SK-N-SH (cell line): ENCODE measurements around the gene RREB1. TPM values are rescaled to one million over a fixed set of nuclear protein-coding genes. Genes with fewer than 3 reads are reported as not detected.

Experiments
- CTCF ChIA-PET: fragments of 300-600, 350-600 bp; formaldehyde crosslinking; extraction: SDS; loops from one replicate; lab custom pipeline; 2021; lab: Yijun Ruan, JAX
- POLR2A ChIA-PET: fragments of 350-600 bp; sonication (Branson Sonifier 250); formaldehyde crosslinking; extraction: SDS; loops from one replicate; lab custom pipeline; 2020; ENCODE audit warnings: antibody characterized with exemption, inconsistent platforms; lab: Yijun Ruan, JAX
- DNase-seq: peaks from one replicate; pipeline ENCODE4 v3.0.0; 2012
- H2AFZ ChIP-seq: fragments of 200-600 bp; sonication (generic); 2 replicates; pipeline ENCODE4 v1.8.1; 2016; ENCODE audit warnings: antibody characterized with exemption, mild to moderate bottlenecking, low read depth
- H3F3A ChIP-seq: fragments of 200-600 bp; sonication (generic); replicated peaks from 2 replicates; pipeline ENCODE3; 2016; ENCODE audit warnings: antibody characterized with exemption, mild to moderate bottlenecking; ENCODE audit not compliant: insufficient read depth
- H3K27ac ChIP-seq, 2 experiments: fragments of 200-500 bp in 1 of 2; fragments of 200-600 bp in 1 of 2; sonication (Bioruptor generic) in 1 of 2; sonication (generic), shearing (Covaris generic) in 1 of 2; 2 replicates each; pipeline versions ENCODE4 v1.5.1 to v1.6.1; 2014 to 2016; ENCODE audit warnings: low read depth in 2 of 2, inconsistent platforms in 1 of 2, low read length in 1 of 2, mild to moderate bottlenecking in 1 of 2, mixed read lengths in 1 of 2
- H3K27me3 ChIP-seq: fragments of 200-600 bp; sonication (generic), shearing (Covaris generic); 2 replicates; pipeline ENCODE4 v1.6.1; 2016; ENCODE audit warnings: mixed run types; ENCODE audit not compliant: insufficient read depth
- H3K36me3 ChIP-seq, 2 experiments: fragments of 200-500 bp in 1 of 2; fragments of 200-600 bp in 1 of 2; sonication (Bioruptor generic) in 1 of 2; sonication (generic) in 1 of 2; replicated peaks in 1 of 2; 2 replicates each; pipeline versions ENCODE3 to v1.5.1; 2014 to 2016; ENCODE audit warnings: low read length in 1 of 2, mild to moderate bottlenecking in 1 of 2; ENCODE audit not compliant: insufficient read depth in 2 of 2, control insufficient read depth in 1 of 2
- H3K4me1 ChIP-seq, 2 experiments: fragments of 200-500 bp in 1 of 2; fragments of 200-600 bp in 1 of 2; sonication (Bioruptor generic) in 1 of 2; sonication (generic), shearing (Covaris generic) in 1 of 2; 2 replicates each; pipeline versions ENCODE4 v1.5.1 to v1.6.1; 2014 to 2016; ENCODE audit warnings: low read depth in 1 of 2, low read length in 1 of 2, mixed run types in 1 of 2; ENCODE audit not compliant: insufficient read depth in 2 of 2, control insufficient read depth in 1 of 2
- H3K4me2 ChIP-seq: fragments of 200-600 bp; sonication (generic), shearing (Covaris generic); 2 replicates; pipeline ENCODE4 v1.6.1; 2017; ENCODE audit warnings: mixed run types
- H3K4me3 ChIP-seq, 2 experiments: fragments of 200-500 bp in 1 of 2; fragments of 200-600 bp in 1 of 2; sonication (Bioruptor generic) in 1 of 2; sonication (generic), shearing (Covaris generic) in 1 of 2; 2 replicates each; pipeline versions ENCODE4 v1.5.1 to v1.8.1; 2014 to 2016; ENCODE audit warnings: low read depth in 2 of 2, inconsistent platforms in 1 of 2, low read length in 1 of 2, mild to moderate bottlenecking in 1 of 2, mixed read lengths in 1 of 2, moderate library complexity in 1 of 2
- H3K79me2 ChIP-seq: fragments of 200-600 bp; sonication (generic); 2 replicates; pipeline ENCODE4 v1.8.1; 2017; ENCODE audit warnings: mild to moderate bottlenecking; ENCODE audit not compliant: insufficient read depth
- H3K9ac ChIP-seq: fragments of 200-600 bp; sonication (generic); 2 replicates; pipeline ENCODE4 v1.6.1; 2017; ENCODE audit warnings: mixed run types
- H3K9me2 ChIP-seq: fragments of 200-600 bp; sonication (generic); 2 replicates; pipeline ENCODE4 v1.6.1; 2017; ENCODE audit warnings: mixed run types
- H3K9me3 ChIP-seq: fragments of 200-600 bp; sonication (generic); 2 replicates; pipeline ENCODE4 v1.6.1; 2017; ENCODE audit warnings: mixed run types, mild to moderate bottlenecking, moderate library complexity
- H4K20me1 ChIP-seq: fragments of 200-600 bp; sonication (generic); 2 replicates; pipeline ENCODE4 v1.6.1; 2017; ENCODE audit warnings: mild to moderate bottlenecking, mixed run types; ENCODE audit not compliant: insufficient read depth
- ELF1 ChIP-seq: IDR thresholded peaks from 2 replicates; pipeline ENCODE4 v1.4.0; 2012
- JUND ChIP-seq: IDR thresholded peaks from 2 replicates; pipeline ENCODE4 v1.4.0; 2012
- MEF2A ChIP-seq: IDR thresholded peaks from 2 replicates; pipeline ENCODE4 v1.4.0; 2012; ENCODE audit warnings: low read depth, borderline replicate concordance
- MXI1 ChIP-seq: IDR thresholded peaks from 2 replicates; pipeline ENCODE4 v1.6.1; 2012; ENCODE audit warnings: mild to moderate bottlenecking, low read depth, low read length, improper control_type of control experiment
- PBX3 ChIP-seq: IDR thresholded peaks from 2 replicates; pipeline ENCODE4; 2012
- RCOR1 ChIP-seq: fragments of 150-350 bp; IDR thresholded peaks from 2 replicates; pipeline ENCODE4 v1.6.1; 2017; ENCODE audit warnings: antibody characterized with exemption, low read length
- SMC3 ChIP-seq: IDR thresholded peaks from 2 replicates; pipeline ENCODE4 v1.6.1; 2012; ENCODE audit warnings: low read depth, low read length, improper control_type of control experiment
- TAF1 ChIP-seq: IDR thresholded peaks from 2 replicates; pipeline ENCODE4 v1.6.1; 2012; ENCODE audit warnings: low read depth, mild to moderate bottlenecking, low read length, moderate library complexity, borderline replicate concordance
- USF2 ChIP-seq: fragments of 150-350 bp; IDR thresholded peaks from 2 replicates; pipeline ENCODE4 v1.6.1; 2017; ENCODE audit warnings: antibody characterized with exemption, low read length, low read depth, borderline replicate concordance
- YY1 ChIP-seq: IDR thresholded peaks from 2 replicates; pipeline ENCODE4 v1.4.0; 2012; ENCODE audit warnings: low read depth, mild to moderate bottlenecking
- WGBS: methylation state at CpG from one replicate; pipeline ENCODE4 v1.1.6; 2017; ENCODE audit warnings: low lambda C conversion rate; 5-methylcytosine and 5-hydroxymethylcytosine counted together
- polyA plus RNA-seq, 3 experiments: library from polyadenylated mRNA; depleted of rRNA; stranded (reverse); fragments of >200 nt; gene quantifications; 2 replicates each; pipeline ENCODE4 v1.2.3, GENCODE V29; 2012
- TF ChIP-seq, protein P1 (sequence below): fragments of 200-600 bp; sonication (generic); IDR thresholded peaks from 2 replicates; pipeline ENCODE4 v1.6.1; 2017; ENCODE audit warnings: antibody characterized with exemption, mild to moderate bottlenecking, moderate library complexity
- TF ChIP-seq, protein P2 (sequence below): IDR thresholded peaks from 2 replicates; pipeline ENCODE4 v1.6.1; 2012; ENCODE audit warnings: mild to moderate bottlenecking, low read depth, low read length, moderate library complexity
- TF ChIP-seq, protein P3 (sequence below): IDR thresholded peaks from 2 replicates; pipeline ENCODE4 v1.4.0; 2012; ENCODE audit warnings: low read depth, borderline replicate concordance
- TF ChIP-seq, protein P4 (sequence below): IDR thresholded peaks from 2 replicates; pipeline ENCODE4 v1.4.0; 2012; ENCODE audit warnings: low read depth, borderline replicate concordance
- TF ChIP-seq, protein P5 (sequence below): IDR thresholded peaks from 2 replicates; pipeline ENCODE4 v1.4.0; 2012; ENCODE audit warnings: low read depth

RREB1 gene
- polyA plus RNA-seq, 1 of the 3 experiments (the other 2 are of a cell fraction): 2.0 TPM

DNA sequence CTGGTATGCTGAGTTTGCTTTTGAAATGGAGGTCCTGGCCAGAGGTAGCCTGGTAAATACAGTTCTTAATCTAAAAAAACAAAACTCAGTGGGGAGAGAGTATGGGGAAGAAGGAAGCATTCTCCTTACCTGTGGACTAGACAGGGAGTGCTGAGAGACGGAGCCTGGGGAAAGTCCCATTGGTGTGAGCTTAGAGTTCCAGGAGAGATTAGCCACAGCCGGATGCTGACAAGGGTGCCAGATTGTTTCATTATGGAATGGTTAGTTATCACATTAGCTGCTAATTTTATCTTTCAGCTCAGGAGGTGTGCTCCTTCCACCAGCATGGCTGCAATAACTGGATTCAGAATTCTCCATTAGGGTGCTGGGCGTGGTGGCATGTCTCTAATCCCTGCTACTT lies 75.9 kb downstream of the RREB1 start:
- Histone ChIP-seq H3K79me2 (peaks cover 24% of the 10 kb centered on the region), H3K27ac (no peak overlapping the region), H3K36me3 (peaks cover 22 to 37% of the 10 kb centered on the region in 2 experiments), H3K4me1 (no peaks in the 10 kb centered on the region), H3K4me3 (no peak overlapping the region), H3F3A (no peaks in the 10 kb centered on the region), H3K9ac (no peak overlapping the region), H3K9me2 (no peaks in the 10 kb centered on the region), H4K20me1 (no peaks in the 10 kb centered on the region), H3K27me3 (no peaks in the 10 kb centered on the region), H2AFZ (no peak overlapping the region), H3K4me2 (no peak overlapping the region), H3K9me3 (no peaks in the 10 kb centered on the region)
- TF ChIP-seq PBX3 (no peak), USF2 (no peak), SMC3 (no peak), MXI1 (no peak), TAF1 (no peak)
- TF ChIP-seq, protein P1, sequence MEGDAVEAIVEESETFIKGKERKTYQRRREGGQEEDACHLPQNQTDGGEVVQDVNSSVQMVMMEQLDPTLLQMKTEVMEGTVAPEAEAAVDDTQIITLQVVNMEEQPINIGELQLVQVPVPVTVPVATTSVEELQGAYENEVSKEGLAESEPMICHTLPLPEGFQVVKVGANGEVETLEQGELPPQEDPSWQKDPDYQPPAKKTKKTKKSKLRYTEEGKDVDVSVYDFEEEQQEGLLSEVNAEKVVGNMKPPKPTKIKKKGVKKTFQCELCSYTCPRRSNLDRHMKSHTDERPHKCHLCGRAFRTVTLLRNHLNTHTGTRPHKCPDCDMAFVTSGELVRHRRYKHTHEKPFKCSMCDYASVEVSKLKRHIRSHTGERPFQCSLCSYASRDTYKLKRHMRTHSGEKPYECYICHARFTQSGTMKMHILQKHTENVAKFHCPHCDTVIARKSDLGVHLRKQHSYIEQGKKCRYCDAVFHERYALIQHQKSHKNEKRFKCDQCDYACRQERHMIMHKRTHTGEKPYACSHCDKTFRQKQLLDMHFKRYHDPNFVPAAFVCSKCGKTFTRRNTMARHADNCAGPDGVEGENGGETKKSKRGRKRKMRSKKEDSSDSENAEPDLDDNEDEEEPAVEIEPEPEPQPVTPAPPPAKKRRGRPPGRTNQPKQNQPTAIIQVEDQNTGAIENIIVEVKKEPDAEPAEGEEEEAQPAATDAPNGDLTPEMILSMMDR: no peak
- TF ChIP-seq, protein P2, sequence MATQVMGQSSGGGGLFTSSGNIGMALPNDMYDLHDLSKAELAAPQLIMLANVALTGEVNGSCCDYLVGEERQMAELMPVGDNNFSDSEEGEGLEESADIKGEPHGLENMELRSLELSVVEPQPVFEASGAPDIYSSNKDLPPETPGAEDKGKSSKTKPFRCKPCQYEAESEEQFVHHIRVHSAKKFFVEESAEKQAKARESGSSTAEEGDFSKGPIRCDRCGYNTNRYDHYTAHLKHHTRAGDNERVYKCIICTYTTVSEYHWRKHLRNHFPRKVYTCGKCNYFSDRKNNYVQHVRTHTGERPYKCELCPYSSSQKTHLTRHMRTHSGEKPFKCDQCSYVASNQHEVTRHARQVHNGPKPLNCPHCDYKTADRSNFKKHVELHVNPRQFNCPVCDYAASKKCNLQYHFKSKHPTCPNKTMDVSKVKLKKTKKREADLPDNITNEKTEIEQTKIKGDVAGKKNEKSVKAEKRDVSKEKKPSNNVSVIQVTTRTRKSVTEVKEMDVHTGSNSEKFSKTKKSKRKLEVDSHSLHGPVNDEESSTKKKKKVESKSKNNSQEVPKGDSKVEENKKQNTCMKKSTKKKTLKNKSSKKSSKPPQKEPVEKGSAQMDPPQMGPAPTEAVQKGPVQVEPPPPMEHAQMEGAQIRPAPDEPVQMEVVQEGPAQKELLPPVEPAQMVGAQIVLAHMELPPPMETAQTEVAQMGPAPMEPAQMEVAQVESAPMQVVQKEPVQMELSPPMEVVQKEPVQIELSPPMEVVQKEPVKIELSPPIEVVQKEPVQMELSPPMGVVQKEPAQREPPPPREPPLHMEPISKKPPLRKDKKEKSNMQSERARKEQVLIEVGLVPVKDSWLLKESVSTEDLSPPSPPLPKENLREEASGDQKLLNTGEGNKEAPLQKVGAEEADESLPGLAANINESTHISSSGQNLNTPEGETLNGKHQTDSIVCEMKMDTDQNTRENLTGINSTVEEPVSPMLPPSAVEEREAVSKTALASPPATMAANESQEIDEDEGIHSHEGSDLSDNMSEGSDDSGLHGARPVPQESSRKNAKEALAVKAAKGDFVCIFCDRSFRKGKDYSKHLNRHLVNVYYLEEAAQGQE: no peak
- WGBS: 67% methylated on average over 3 of the region's 3 CpGs
- CTCF ChIA-PET: no interaction called here
- POLR2A ChIA-PET: no interaction called here
- DNase-seq: no peak

DNA sequence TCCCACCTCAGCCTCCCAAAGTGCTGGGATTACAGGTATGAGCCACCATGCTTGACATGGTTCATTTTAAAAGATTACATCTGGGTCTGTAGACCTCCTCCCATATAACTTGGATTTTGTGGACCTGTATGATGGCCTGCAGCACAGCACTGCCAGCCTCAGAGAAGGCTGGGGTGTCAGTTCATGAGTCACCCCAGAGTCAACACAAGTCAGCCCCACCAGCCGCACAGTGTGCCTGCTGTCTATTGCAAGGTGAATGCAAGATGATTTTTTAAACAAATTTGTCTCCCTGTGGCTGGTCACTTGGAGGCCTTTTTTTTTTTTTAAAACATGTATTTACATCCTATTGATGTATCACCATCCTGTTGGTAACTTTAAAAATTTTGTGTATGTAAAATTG lies 76.7 kb downstream of the RREB1 start:
- ChIA-PET POLR2A (no interaction called here), CTCF (no interaction called here)
- H3K4me2 ChIP-seq: no peak overlapping the region
- H4K20me1 ChIP-seq: no peaks in the 10 kb centered on the region
- H3K9me3 ChIP-seq: no peaks in the 10 kb centered on the region
- no peak for DNase-seq
- TF ChIP-seq YY1 (no peak), ELF1 (no peak), SMC3 (no peak), RCOR1 (no peak), MEF2A (no peak), JUND (no peak)
- TF ChIP-seq, protein P3, sequence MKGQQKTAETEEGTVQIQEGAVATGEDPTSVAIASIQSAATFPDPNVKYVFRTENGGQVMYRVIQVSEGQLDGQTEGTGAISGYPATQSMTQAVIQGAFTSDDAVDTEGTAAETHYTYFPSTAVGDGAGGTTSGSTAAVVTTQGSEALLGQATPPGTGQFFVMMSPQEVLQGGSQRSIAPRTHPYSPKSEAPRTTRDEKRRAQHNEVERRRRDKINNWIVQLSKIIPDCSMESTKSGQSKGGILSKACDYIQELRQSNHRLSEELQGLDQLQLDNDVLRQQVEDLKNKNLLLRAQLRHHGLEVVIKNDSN: no peak
- TF ChIP-seq, protein P4, sequence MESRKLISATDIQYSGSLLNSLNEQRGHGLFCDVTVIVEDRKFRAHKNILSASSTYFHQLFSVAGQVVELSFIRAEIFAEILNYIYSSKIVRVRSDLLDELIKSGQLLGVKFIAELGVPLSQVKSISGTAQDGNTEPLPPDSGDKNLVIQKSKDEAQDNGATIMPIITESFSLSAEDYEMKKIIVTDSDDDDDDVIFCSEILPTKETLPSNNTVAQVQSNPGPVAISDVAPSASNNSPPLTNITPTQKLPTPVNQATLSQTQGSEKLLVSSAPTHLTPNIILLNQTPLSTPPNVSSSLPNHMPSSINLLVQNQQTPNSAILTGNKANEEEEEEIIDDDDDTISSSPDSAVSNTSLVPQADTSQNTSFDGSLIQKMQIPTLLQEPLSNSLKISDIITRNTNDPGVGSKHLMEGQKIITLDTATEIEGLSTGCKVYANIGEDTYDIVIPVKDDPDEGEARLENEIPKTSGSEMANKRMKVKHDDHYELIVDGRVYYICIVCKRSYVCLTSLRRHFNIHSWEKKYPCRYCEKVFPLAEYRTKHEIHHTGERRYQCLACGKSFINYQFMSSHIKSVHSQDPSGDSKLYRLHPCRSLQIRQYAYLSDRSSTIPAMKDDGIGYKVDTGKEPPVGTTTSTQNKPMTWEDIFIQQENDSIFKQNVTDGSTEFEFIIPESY: no peak
- TF ChIP-seq, protein P5, sequence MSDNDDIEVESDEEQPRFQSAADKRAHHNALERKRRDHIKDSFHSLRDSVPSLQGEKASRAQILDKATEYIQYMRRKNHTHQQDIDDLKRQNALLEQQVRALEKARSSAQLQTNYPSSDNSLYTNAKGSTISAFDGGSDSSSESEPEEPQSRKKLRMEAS: no peak
- no peak overlapping the region for H3K9ac ChIP-seq
- no peaks in the 10 kb centered on the region for H3F3A ChIP-seq
- no peaks in the 10 kb centered on the region for H3K27me3 ChIP-seq
- WGBS: 86% methylated on average over 1 of the region's 1 CpG
- H3K4me3 ChIP-seq: no peak overlapping the region
- H3K27ac ChIP-seq: no peak overlapping the region
- no peak overlapping the region for H2AFZ ChIP-seq
- H3K79me2 ChIP-seq: peaks cover 24% of the 10 kb centered on the region
- H3K36me3 ChIP-seq: peaks cover 29 to 33% of the 10 kb centered on the region in 2 experiments
- H3K9me2 ChIP-seq: no peaks in the 10 kb centered on the region
- H3K4me1 ChIP-seq: no peaks in the 10 kb centered on the region
